ENCODE measurements around the gene KIF1C.

Gene KIF1C

DNA sequence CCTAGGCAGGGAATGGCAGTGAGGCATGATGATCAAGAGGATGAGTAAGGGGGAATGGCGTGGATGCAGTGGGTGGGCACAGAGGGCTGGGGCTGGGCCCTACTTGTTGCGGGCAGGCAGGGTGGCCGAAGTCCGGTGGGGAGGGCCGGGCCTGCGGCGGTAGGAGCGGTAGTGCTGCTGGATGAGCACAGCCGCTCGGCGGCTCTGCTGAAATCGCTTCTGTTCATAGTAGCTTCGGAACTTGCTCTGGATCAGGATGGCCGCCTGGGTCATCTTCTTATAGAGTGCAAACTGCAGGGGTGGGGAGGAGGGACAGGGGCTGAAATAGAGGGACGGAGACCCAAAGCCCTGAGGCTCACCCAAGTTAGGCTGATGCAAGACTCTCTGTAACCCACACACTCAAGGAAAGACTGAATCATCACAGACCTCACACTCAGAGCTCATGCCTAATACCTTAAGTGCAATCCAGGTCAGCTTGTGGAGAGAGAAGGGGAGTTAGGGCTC, 28.7 kb upstream of the KIF1C start:
- no peak for DNase-seq (ENCODE audit: low read depth)

DNA sequence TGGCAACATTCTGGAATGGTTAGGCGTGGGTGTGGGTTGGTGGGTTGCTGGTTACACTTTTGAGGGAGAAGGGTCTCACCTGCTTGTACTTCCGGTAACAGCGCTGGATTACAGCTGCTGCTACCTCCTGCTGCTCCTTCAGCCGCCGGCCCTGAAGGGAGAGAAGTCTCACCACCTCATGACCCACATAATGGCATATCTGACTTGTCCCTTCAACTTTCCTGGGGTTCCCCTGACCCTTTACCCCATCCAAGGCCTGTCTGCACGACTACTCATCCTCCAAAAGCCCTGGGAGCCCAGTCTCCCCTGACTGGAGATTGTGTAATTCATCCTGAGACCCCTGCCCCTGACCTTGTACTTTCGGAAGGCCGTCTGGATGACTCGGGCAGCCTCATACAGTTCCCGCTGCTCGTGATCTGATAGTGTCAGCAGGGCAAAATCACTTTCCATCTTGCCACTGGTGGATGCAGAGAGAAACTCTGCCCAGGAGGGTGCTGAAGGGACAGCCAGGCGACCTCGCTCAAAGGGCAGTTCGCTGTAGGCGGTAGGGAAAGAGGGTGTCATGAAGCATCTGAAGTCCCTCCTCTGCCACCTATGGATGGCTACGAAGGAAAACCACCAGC, 28.1 kb upstream of the KIF1C start:
- DNase-seq (ENCODE audit: low read depth) = no peak

DNA sequence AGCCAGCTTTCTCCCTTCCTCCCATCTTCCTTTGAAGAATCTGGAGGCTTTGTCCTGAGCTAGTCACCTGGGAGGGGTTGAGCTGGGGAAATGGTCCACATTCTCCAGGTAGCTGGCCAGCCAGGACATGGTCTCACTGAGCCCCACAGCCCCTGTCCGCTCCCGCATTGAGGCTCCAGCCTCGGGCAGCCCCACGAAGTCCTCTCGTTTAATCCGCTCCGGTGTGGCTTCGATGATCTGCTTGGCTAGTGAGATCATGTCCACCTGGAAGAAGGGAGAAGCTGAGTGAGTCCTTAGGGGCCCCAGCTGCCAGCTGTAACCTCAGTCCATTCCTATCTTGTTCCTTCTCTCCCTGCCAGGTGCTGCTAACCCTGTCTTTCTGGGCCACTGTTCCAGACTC, 27.5 kb upstream of the KIF1C start:
- DNase-seq (ENCODE audit: low read depth) = no peak

DNA sequence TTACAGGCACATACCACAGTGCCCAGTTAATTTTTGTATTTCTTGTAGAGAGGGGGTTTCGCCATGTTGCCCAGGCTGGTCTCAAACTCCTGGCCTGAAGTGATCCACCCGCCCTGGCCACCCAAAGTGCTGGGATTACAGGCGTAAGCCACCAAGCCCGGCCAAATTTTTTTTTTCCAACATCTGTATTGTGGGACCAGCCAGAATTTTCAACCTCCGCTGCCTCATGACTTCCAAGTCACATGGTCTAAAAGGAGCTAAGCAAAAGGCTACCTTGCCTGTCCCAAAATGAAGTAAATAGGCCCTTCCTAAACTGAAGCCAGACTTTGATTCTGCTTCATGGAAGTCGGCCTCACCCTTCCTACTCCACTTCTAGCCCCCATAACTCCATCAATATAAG, 25.9 kb upstream of the KIF1C start:
- DNase-seq (ENCODE audit: low read depth) = no peak

DNA sequence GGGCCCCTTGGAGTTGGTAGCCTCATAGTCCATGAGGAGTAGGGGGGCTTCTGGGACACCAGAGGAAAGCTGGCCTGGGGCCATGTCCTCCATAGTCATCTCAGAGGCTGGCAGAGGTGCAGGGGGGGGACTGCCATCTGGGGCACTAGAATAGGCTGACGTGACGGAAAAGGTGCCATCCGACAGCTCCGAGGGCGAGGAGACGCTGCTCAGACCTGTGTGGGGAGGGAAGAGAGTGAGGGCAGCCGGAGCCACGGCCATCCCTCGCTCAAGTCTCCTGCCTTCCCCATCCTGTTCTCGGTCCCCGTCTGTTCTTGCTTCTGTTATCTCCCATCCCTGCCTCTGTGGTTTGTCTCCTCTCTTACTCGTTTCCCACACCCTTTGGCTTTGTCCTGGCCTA, 25.4 kb upstream of the KIF1C start:
- no peak for DNase-seq (ENCODE audit: low read depth)

DNA sequence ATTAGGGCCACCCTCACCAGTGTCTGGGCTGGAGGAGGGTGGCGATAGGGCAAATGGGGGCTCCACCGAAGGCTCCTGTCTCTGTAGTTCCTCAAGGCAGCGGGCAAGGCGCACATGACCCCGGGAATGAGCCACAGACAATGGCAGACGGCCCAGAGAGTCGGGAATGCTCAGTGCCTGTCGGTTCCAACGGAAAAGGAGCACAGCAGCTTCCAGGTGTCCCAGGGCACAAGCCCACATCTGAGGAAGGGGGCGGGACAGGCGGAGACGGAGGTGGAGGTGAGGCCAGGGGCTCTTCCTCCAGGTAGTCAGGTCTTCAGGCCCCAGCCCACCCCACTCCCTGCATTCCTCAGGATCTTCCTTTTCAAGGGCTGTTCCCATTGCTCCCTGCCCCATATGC, 25.0 kb upstream of the KIF1C start:
- DNase-seq (ENCODE audit: low read depth) = no peak

DNA sequence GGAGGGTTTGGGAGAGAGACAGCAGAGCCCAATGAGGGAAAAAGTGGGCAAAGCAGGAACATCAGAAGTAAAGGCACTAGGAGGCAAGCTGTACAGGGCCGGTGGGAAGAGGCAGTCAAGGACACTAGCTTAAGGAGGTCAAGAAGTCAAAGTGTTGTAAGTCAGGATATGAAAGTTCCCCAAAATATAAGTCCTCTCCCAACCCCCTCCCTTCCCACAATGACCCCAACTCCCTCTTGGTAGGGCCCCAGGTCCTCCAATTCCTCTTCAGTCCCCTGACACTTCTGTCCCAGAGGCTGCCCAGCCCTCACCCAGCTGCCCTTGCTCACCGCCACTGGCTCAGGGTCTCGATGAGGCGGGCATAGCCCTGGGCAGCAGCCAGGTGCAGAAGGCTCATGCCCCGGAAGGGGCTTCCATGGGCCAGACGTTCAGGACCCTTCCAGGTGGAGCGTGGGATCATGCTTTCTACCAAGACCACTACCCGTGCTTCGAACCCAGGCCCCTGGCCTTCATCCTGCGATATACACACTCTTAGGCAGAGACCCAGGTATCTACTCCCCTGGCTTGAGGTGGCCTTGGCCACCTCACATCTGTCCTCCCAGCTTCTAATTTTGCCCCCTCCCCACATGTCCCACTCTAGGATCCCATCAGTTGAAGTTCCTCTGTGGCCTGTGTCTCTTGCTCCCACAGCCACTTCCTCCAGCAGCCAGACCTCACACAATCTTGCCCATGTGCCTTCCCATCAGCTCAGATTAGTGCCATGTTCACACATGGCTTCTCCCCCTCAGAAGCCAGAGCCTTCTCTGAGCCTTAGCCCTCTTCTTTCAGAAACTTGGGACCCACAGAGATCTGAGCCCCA, 24.3 kb upstream of the KIF1C start:
- DNase-seq (ENCODE audit: low read depth) = no peak

DNA sequence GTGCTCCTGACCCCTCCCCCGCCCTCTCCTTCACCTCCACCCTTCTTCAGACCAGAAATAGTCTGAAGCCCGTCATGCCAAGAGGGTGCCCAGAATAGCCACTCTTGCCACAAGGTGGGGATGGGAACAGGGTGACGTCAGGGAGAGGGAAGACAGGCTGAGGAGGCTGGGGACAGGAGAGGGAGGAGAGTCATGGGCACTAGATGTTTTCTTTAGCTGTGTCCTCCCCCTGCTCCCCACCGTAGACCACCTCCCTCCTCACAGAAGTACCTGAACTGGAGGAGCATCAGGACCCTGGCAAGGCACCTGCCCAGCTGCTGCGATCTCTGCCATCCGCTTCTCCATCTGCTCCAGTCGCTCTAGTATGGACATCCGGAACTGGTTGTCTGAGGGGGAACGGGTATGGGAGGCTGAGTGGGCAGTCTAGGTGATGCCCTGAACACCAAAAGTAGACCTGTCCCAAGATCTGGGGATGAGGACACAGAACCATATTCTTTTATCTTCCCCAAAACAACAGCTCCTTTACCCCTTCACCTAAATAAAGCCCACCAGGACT, 23.6 kb upstream of the KIF1C start:
- no peak for DNase-seq (ENCODE audit: low read depth)

DNA sequence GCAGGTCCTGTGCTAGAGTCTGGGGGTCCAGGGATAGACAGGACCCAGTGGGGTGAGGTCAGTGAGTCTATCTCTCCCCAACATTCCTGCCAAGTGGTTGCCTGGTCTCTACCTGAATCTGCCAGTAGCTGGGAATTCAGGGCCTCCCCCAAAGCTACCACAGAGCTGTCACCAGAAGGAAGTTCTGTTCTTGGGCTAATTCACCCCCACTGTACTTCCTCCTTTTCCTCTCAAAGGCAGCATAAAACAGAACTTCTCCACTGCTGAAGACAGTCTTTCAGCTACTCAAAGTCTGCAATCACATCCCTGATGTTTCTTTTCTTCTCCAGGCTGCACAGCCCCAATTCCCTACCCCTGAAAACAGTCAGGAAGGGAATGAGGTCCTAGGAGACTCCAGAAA, 19.0 kb upstream of the KIF1C start:
- DNase-seq (ENCODE audit: low read depth) = no peak

DNA sequence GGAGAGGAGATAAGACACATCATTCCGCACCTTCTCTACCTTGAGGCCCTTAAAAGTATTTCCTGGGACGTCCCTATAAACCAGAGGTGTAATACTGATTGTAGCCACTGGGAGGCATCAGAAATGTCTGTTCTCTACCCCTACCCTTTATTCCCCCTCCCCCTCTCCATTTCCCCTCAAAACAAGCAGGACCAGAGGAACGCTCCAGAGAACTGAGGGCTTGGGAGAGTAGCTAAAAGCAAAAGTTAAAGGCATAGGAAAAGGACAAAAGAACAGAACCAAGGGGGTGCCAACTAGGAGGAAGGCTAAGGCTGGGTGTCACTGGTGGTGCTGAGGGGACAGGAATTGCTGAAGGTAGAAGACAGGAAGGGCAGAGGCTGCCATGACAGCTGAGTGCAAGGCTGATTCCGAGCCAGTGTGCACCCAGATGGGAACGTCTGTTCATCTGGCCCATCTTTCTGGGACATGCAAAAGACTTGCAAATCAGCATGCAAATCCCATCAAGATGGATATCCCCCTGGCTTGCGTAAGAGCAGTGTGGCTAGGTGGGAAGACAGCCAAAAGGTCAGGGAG, 17.0 kb upstream of the KIF1C start:
- DNase-seq (ENCODE audit: low read depth) = no peak

DNA sequence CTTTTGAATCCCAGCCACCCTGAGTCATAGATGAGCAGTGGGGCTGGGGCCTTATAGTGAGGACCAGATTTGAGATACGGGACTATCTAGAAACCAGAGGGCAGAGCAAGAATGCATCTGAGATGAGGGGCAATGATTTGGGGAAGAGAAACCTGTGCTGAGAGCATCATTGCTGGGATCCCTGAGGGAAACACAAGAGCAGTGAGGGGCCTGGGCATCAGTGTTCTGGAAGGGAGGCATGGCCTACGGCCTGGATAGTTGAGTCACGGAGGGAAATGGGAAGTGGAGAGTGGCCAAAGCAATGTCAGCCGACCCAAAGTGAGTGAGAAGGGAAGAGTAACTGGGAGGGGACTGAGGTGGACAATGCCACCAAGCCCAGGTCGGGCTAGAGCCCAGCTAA, 15.4 kb upstream of the KIF1C start:
- no peak for DNase-seq (ENCODE audit: low read depth)

DNA sequence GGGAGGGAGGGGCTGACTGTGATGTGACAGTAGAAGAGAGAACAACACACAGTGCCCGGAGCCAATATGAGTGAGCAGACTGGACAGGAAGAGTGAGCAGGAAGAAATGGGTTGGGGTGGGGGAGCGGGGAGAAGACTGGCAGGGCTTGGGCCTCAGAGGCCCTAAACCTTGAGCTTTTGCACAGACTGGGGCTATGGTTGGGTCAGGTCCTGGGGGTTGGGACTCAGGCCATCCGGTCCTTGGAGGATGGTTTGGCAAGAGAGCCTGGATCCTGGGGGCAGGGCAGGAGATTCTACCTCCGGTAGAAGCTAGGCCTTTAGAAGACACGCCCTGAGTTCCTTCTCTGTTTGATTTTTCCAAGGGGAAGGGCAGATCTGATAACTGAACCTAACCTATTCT, 11.3 kb upstream of the KIF1C start:
- no peak for DNase-seq (ENCODE audit: low read depth)

DNA sequence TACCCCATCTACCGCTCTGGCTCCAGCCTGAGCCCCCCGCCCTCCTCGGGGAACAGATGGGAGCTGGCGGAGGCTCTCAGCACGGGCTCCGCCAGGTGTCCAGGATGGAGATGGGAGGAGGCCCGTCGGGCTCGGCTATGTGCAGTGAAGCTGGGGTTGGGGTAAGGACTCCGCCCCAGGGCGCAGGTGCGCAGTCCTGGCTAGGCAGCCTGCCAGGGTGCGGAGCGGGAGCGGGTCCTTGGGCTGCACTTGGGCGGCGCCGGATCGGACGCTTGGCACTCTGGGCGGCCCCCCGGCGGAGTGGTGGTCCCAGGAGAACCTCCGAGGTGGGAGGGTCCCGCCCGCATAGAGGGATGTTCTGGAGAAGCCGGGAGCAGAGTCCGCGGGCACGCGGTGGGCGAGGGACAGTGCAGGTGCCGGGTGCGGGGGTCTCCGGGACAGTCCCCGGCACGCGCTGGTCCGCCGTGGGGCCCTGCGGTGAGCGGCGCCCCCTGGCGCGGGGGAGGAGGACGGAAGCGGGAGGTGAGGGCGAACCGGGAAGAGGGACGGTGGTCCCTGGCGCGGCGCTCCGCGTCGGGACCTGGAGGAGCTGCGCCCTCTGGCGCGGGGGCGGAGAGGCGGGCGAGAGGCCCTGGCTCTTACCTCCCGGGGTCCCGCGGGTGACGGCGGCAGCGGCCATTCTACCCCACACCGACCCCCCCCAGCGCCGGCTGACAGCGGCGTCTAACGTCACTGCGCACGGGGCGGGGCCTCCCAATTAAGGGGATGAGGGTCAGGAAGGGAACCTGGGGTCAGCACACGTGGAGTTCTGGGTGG, 10.6 kb upstream of the KIF1C start, which contains the start of gene CAMTA2:
Gene CAMTA2, minus strand, starts transcription at position 725 of the 816 bp plus-strand sequence. CDS start 1,453 bp downstream, outside the sequence.
- peak; percentile 79 for DNase-seq (ENCODE audit: low read depth)

DNA sequence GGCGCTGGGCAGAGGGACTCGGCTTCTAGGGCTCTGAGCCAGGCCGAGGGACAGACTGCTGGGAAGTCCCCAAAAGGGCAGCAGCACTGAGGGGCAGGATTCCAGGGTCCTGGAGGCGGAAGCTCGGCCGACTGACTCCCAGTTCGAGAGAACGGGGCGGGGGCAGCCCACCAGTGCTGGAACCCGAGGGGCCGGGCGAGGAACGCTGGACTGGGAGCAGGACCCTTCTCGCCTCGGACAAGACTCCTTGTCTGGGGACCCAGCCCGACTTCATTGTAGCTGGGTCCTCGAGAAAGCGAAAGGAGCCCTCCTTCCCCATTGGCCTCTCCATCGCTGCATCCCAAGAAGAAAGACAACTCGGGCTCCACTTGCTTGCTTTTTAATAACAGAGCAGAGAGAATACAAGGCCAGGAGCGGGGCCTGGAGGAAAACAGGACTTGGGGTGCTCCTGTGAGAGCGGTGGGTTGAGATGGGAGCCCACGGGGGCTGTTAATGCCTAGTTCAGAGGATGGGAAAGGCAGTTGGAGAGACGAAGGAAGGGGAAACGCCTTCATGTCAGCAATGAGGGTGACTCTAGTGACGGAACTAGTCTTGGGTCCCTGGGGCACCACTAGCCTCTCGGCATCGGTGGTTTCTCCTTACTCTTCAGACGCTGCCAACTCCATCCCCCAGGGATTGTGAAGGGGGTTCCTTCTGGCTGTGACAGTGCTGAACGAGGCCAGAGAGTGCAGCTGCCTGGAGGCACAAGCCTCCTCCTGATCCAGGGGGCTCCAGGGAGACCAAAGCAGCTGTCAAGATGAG, 9.8 kb upstream of the KIF1C start:
- no peak for DNase-seq (ENCODE audit: low read depth)

DNA sequence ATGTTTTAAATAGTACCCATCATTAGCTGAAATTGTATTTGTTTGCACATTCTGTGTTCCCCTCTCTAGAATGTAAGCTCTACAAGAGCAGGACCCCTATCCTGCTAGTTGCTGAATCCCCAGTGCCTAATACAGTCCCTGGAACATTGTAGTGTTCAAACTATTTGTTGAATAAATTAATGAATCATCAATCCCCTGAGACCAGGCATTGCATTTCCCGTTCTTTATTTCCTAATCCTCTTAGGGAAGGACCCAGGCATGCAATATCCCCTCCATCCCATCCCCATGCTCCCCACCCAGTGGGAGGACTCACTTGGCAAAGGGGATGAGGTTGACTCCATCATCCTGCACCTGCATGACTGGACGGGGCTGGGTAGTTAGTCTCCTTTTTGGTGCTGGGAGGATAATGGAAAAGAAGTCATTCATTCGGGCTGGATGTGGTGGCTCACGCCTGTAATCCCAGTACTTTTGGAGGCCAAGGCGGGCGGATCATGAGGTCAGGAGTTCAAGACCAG, 3.6 kb upstream of the KIF1C start:
- DNase-seq (ENCODE audit: low read depth) = no peak

DNA sequence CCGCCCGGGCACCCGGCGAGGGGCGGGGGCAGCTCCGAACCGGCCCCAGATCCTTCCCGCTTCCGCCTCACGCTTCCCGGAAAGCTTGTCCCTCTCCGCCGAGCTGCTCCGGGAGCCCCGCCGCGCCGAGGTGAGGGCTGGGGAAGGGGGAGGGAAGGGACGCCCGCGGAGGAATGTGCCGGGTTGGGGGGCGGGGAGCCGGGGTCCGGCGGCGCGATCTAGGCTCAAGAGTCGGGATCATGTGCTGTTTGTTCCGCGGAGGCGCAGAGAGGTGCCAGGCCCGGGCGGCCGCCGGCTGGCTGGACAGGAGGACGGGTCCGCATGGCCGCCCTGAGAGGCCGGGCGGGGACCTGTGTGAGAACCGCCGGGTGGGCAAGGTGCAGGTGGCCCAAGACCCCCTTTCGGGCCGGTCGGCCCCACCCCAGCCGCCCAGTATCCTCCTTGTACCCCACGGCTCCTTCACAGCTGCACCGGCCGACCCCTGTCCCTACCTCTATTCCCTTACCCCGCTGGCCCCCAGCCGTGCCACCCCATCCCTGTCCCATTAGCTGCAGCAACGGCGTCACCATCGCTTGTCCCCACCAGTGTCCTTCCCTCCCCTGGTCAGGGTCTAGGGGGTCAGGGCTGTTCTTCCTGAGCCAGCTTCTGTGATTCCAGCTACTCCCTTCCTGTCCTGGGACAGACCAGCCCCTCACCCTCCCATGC, 429 bp downstream of the KIF1C start:
- no peak for DNase-seq (ENCODE audit: low read depth)

DNA sequence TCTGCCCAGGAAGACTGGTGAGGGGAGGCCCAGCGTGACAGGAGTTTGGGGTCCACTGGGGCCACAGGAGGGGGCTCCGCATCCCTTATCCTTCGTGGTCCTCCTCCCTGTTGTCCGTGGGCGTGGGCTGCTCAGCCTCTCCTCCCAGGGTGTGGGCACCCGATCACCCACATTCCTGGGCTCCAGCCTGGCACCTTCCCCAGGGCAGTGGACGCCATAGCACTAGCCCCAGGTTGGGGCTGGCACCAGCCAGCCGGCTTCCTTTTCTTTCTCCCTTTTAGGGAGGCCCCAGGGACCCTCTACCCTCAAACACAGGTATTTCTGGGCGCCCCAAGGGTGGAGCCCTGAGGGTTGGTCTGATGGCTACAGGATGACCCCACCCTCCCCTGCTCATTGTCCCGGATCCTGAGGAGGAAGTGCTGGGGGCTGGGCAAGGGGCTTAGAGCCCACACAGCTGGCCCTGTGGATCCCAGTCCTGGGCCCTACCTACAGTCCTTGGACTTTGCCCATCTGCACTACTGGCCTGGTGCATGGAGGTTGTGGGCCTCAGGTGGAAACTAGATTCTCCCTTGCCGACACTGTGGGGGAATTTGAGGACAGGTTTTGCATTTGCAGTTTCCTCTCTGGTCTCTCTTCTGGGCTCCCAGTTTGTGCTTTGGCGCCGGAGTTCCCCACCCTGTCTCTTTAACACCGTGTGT, 1.1 kb downstream of the KIF1C start:
- DNase-seq (ENCODE audit: low read depth) = no peak

DNA sequence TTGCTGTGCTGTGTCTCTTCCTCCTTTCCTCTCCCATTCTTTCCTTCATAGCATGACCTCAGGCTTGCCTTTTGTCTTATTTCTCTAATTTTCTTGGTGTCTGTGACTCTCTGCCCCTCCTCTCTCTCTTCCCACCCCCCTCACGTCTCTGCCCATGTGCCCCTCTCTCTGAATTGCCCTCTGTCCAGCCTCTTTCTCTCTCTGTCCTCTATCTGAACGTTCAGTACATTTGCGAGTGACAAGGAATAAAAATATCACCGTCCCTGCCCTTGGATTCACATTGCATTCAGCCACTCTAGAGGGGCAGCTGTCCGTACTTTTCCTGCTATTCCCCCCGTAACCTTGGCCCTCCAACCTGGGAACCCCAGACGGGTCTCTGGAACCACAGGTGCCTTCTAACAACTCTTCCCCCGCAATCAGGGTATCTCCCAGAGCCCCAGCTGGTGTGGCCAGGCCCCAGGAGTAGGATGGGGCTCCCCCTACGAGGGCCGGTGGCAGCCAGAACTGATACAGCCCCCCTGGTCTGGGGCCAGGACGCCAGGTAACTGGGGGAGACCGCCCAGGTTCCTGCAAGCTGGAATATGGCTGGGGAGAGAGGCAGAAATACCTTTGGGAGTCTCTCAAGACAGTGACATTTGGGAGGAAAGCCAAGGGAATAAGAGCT, 1.8 kb downstream of the KIF1C start:
- no peak for DNase-seq (ENCODE audit: low read depth)

DNA sequence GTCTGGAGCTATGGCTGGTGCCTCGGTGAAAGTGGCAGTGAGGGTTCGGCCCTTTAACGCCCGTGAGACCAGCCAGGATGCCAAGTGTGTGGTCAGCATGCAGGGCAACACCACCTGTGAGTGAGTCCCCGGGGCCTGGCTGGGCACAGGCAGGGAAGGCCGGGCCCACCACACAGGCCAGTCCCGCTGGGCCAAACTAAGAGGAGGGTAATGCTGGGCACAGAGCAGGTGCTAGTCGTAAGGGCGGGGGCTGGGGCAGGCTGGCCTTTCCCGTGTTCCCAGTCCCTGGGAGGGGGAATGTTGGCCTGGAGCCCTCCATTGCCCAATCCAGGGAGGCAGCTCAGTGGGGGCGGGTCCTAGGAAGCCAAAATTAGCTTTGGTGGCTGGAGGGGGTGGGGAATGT, 2.5 kb downstream of the KIF1C start:
- DNase-seq (ENCODE audit: low read depth) = no peak
